Measurements from ENCODE around the gene GOLGA3.

- TF ChIP-seq POLR2AphosphoS5 (IDR thresholded peaks at IDR 0.05) (no peak), CTCF (IDR thresholded peaks at IDR 0.05) (no peak)
Measured at GRCh38 chr12:132838410-132839080, 9.9 kb upstream of the GOLGA3 start.
